HepG2 (cell line): ENCODE results near the gene RNF182. TPM values are rescaled to one million over a fixed set of nuclear protein-coding genes. Genes with fewer than 3 reads are reported as not detected.

ENCODE experiments used
- ATAC-seq: fragments of 200-7000 bp; cut with Tn5 transposase; 3 replicates; pipeline ENCODE4 v1.9.1; 2020; ENCODE audit warnings: mild to moderate bottlenecking, moderate library complexity
- BruUV-seq: library from RNA; stranded (reverse); fragments of 400-500 nt; replicated peaks from 2 replicates; lab custom pipeline; 2021; lab: Mats Ljungman, UMichigan
- CTCF ChIA-PET: fragments of 300-600 bp; formaldehyde crosslinking; extraction: SDS; loops from one replicate; lab custom pipeline; 2021; ENCODE audit warnings: low total read pairs, inconsistent platforms, low intra/inter-chr PET ratio; lab: Yijun Ruan, JAX
- POLR2A ChIA-PET: fragments of 350-600 bp; sonication (Branson Sonifier 250); formaldehyde crosslinking; loops from one replicate; lab custom pipeline; 2020; ENCODE audit warnings: antibody characterized with exemption, inconsistent platforms; lab: Yijun Ruan, JAX
- DNase-seq: peaks from one replicate; pipeline ENCODE4 v3.0.0-alpha.2; 2015; ENCODE audit warnings: low spot score
- FAIRE-seq: peaks from 3 replicates; lab custom pipeline; 2011; peaks lifted over from hg19 to GRCh38; lab: Jason Lieb, UNC
- H2AFZ ChIP-seq: one replicate; pipeline ENCODE4 v1.6.1; 2011; ENCODE audit warnings: low read length, inconsistent platforms
- H3K27ac ChIP-seq: fragments of 300-600 bp; 3 replicates; pipeline ENCODE4 v1.8.0; 2011; ENCODE audit warnings: mixed run types, mild to moderate bottlenecking, mixed read lengths, low read length, inconsistent platforms; ENCODE audit not compliant: insufficient read depth; ENCODE audit errors: extremely low read length
- H3K27me3 ChIP-seq, 2 experiments: fragments of 200-600 bp in 1 of 2; 2 replicates in 1 of 2; 3 replicates in 1 of 2; pipeline versions ENCODE4 v1.6.0 to v1.8.0; 2011; ENCODE audit warnings: low read length in 2 of 2, mild to moderate bottlenecking in 2 of 2, moderate library complexity in 2 of 2, inconsistent platforms in 1 of 2; ENCODE audit not compliant: insufficient read depth in 2 of 2, control insufficient read depth in 1 of 2
- H3K36me3 ChIP-seq, 2 experiments: fragments of 200-600 bp in 1 of 2; replicated peaks in 1 of 2; 2 replicates in 1 of 2; 3 replicates in 1 of 2; pipeline versions ENCODE4 v1.5.1 to v1.8.0; 2011; ENCODE audit warnings: low read length in 2 of 2, inconsistent platforms in 1 of 2; ENCODE audit not compliant: insufficient read depth in 2 of 2, control insufficient read depth in 1 of 2
- H3K4me1 ChIP-seq: 2 replicates; pipeline ENCODE4 v1.5.1; 2012; ENCODE audit warnings: low read length, inconsistent platforms; ENCODE audit not compliant: insufficient read depth
- H3K4me2 ChIP-seq: 2 replicates; pipeline ENCODE4 v1.6.0; 2011; ENCODE audit warnings: low read depth, low read length, inconsistent platforms
- H3K4me3 ChIP-seq, 3 experiments: fragments of 200-600 bp in 1 of 3; sonication (generic), shearing (Covaris generic) in 1 of 3; replicated peaks in 1 of 3; 2 replicates each; pipeline ENCODE4 v1.5.1; 2011 to 2016; ENCODE audit warnings: low read length in 3 of 3, inconsistent platforms in 2 of 3, low read depth in 2 of 3, mild to moderate bottlenecking in 2 of 3, control low read depth in 1 of 3, mixed read lengths in 1 of 3; ENCODE audit not compliant: insufficient read depth in 1 of 3
- H3K79me2 ChIP-seq: one replicate; pipeline ENCODE4 v1.6.1; 2011; ENCODE audit warnings: low read length, inconsistent platforms; ENCODE audit not compliant: insufficient read depth
- H3K9ac ChIP-seq: 2 replicates; pipeline ENCODE4 v1.6.0; 2011; ENCODE audit warnings: mild to moderate bottlenecking, low read depth, low read length, inconsistent platforms; ENCODE audit not compliant: insufficient read depth
- H3K9me3 ChIP-seq: 2 replicates; pipeline ENCODE4 v1.5.1; 2012; ENCODE audit warnings: mild to moderate bottlenecking, low read length
- H4K20me1 ChIP-seq: 2 replicates; pipeline ENCODE4 v1.6.0; 2011; ENCODE audit warnings: inconsistent platforms, mild to moderate bottlenecking, low read length, moderate library complexity; ENCODE audit not compliant: insufficient read depth
- ATF7 ChIP-seq, 2 experiments: fragments of 450-650 bp in 1 of 2; sonication (generic) in 1 of 2; formaldehyde crosslinking in 1 of 2; IDR thresholded peaks; 2 replicates each; pipeline versions ENCODE4 v1.4.0 to v1.6.1; 2016 to 2020; ENCODE audit warnings: antibody characterized with exemption in 1 of 2, mild to moderate bottlenecking in 1 of 2, missing genetic modification reagents in 1 of 2
- FOXK2 ChIP-seq: fragments of 450-650 bp; IDR thresholded peaks from 2 replicates; pipeline ENCODE4 v1.6.1; 2016
- GATA4 ChIP-seq: sonication (generic); IDR thresholded peaks from 2 replicates; pipeline ENCODE4 v1.6.1; 2016; ENCODE audit warnings: antibody characterized with exemption, low read depth, borderline replicate concordance
- GRHL1 ChIP-seq: sonication (generic); formaldehyde crosslinking; conservative IDR thresholded peaks from 2 replicates; pipeline ENCODE4 v1.8.0; 2022; ENCODE audit warnings: missing genetic modification reagents
- MBNL3 ChIP-seq: fragments of 250-450 bp; sonication (Bioruptor Pico); conservative IDR thresholded peaks from 2 replicates; pipeline ENCODE4 v1.8.0; 2022; ENCODE audit warnings: mild to moderate bottlenecking, inconsistent platforms
- MXI1 ChIP-seq: IDR thresholded peaks from 3 replicates; pipeline ENCODE4 v1.6.1; 2012; ENCODE audit warnings: low read depth, low read length, inconsistent platforms, borderline replicate concordance
- NR2F1 ChIP-seq, 2 experiments: fragments of 450-650 bp in 1 of 2; formaldehyde crosslinking in 1 of 2; IDR thresholded peaks; 2 replicates each; pipeline versions ENCODE4 v1.5.0 to v1.6.1; 2016 to 2020; ENCODE audit warnings: mild to moderate bottlenecking in 1 of 2, missing compliant biosample characterization in 1 of 2, missing genetic modification reagents in 1 of 2, moderate library complexity in 1 of 2
- PAWR ChIP-seq: sonication (generic); formaldehyde crosslinking; IDR thresholded peaks from 2 replicates; pipeline ENCODE4 v1.4.0; 2020; ENCODE audit warnings: missing genetic modification reagents, mild to moderate bottlenecking, borderline replicate concordance
- PHB2 ChIP-seq: fragments of 450-650 bp; IDR thresholded peaks from 2 replicates; pipeline ENCODE4 v1.6.1; 2018; ENCODE audit not compliant: partially characterized antibody
- RFX3 ChIP-seq: IDR thresholded peaks from 2 replicates; pipeline ENCODE4 v1.6.1; 2016; ENCODE audit warnings: missing biosample characterization, missing genetic modification reagents
- ZBTB1 ChIP-seq: sonication (generic); formaldehyde crosslinking; IDR thresholded peaks from 2 replicates; pipeline ENCODE4 v1.4.0; 2020; ENCODE audit warnings: missing genetic modification reagents, borderline replicate concordance
- ZNF280D ChIP-seq: sonication (generic); formaldehyde crosslinking; IDR thresholded peaks from 2 replicates; pipeline ENCODE4 v1.5.1; 2020; ENCODE audit warnings: mild to moderate bottlenecking, missing genetic modification reagents
- ZNF501 ChIP-seq: sonication (generic); formaldehyde crosslinking; IDR thresholded peaks from 2 replicates; pipeline ENCODE4 v1.5.1; 2020; ENCODE audit warnings: mild to moderate bottlenecking, moderate library complexity, missing genetic modification reagents
- ZNF550 ChIP-seq: sonication (generic); formaldehyde crosslinking; IDR thresholded peaks from 2 replicates; pipeline ENCODE4 v1.4.0; 2020; ENCODE audit warnings: mild to moderate bottlenecking, missing genetic modification reagents, borderline replicate concordance
- ZNF567 ChIP-seq: sonication (generic); formaldehyde crosslinking; IDR thresholded peaks from 2 replicates; pipeline ENCODE4 v1.8.1; 2023; ENCODE audit warnings: mild to moderate bottlenecking, missing genetic modification reagents, borderline replicate concordance
- WGBS: methylation state at CpG from one replicate; pipeline ENCODE4 v1.1.6; 2017; ENCODE audit warnings: low lambda C conversion rate; 5-methylcytosine and 5-hydroxymethylcytosine counted together
- in situ Hi-C: cut with HindIII; loops from 2 replicates; pipeline ENCODE4 v1.10.0; 2017; ENCODE audit warnings: low pct_unique_long_range_greater_than_20kb; ENCODE audit not compliant: extremely low pct_ligation_motif_present
- intact Hi-C: fragments of 100-400 bp; cut with micrococcal nuclease; formaldehyde crosslinking; loops from one replicate; pipeline ENCODE4 v1.10.0; 2022; ENCODE audit not compliant: unreplicated experiment
- polyA plus RNA-seq, 8 experiments: library from polyadenylated mRNA; depleted of rRNA in 3 of 8; stranded (reverse) in 7 of 8; unstranded in 1 of 8; fragments of >200 nt; fragmentation: Illumina TruSeq in 4 of 8; extraction: Trizol in 4 of 8; gene quantifications; 2 replicates each; pipeline versions ENCODE4 v1.2.1 to v1.2.3, GENCODE V29; 2011 to 2016; ENCODE audit warnings: low read depth in 4 of 8, missing spikeins in 1 of 8, mixed read lengths in 1 of 8; ENCODE audit not compliant: insufficient read depth in 1 of 8
- total RNA-seq, 5 experiments: library from RNA; depleted of rRNA; stranded (reverse); fragments of >200 nt; fragmentation: Illumina TruSeq; extraction: Trizol; gene quantifications; 2 replicates each; pipeline ENCODE4 v1.2.3, GENCODE V29; 2016; ENCODE audit warnings: low read depth in 1 of 5

The RNF182 gene
- total and polyA plus RNA-seq, 2 of the 13 experiments (the other 11 are each of a cell fraction or from before 2014, with no cell fraction given): not detected

- Histone ChIP-seq H3K4me2 (no peak overlapping the region), H3K9ac (no peak overlapping the region), H3K9me3 (no peaks in the 10 kb centered on the region), H4K20me1 (no peaks in the 10 kb centered on the region), H3K4me1 (no peaks in the 10 kb centered on the region), H3K36me3 (no peaks in the 10 kb centered on the region), H3K79me2 (no peaks in the 10 kb centered on the region), H2AFZ (no peak overlapping the region), H3K27ac (no peak overlapping the region), H3K4me3 (no peak overlapping the region)
- no peak for DNase-seq
- no peak for ATAC-seq
- ChIA-PET CTCF (no interaction called here), POLR2A (no interaction called here)
- WGBS: 14% methylated on average over 8 of the region's 9 CpGs
- intact Hi-C loops (no loop called here), in situ Hi-C loops (no loop called here)
- no peak for FAIRE-seq
- no TSS peak for BruUV-seq
- TF ChIP-seq ZNF501 (CRISPR knock-in tag) (no peak), MXI1 (no peak), ATF7 (IDR thresholded peaks at IDR 0.05) (no peak), ATF7 (CRISPR knock-in tag; IDR thresholded peaks at IDR 0.05) (no peak), MBNL3 (no peak)
- TF ChIP-seq, all 625 proteins: peak for 0
- peaks cover 1 to 16% of the 10 kb centered on the region in 2 experiments; a peak in 2 of 5 replicates for H3K27me3 ChIP-seq
Measured at GRCh38 chr6:13881621-13882165, 43.1 kb upstream of the RNF182 start.

GRCh38 chr6:13883966-13884365, 40.8 kb upstream of the RNF182 start:
- FAIRE-seq: no peak
- CTCF ChIA-PET: no interaction called here
- TF ChIP-seq GATA4 (no peak), ZNF280D (CRISPR knock-in tag) (no peak), ZBTB1 (no peak), ZNF550 (no peak), PAWR (CRISPR knock-in tag) (no peak), GRHL1 (CRISPR knock-in tag) (no peak), FOXK2 (no peak), NR2F1 (CRISPR knock-in tag; IDR thresholded peaks at IDR 0.05) (no peak), RFX3 (CRISPR knock-in tag) (no peak), ZNF567 (CRISPR knock-in tag) (no peak), PHB2 (no peak)

More at GRCh38 chr6:13883966-13884365, 40.8 kb upstream of the RNF182 start:
- Histone ChIP-seq H4K20me1 (no peaks in the 10 kb centered on the region), H3K4me3 (no peak overlapping the region), H3K4me1 (no peaks in the 10 kb centered on the region), H3K4me2 (no peak overlapping the region), H3K79me2 (no peaks in the 10 kb centered on the region), H3K9me3 (no peaks in the 10 kb centered on the region), H2AFZ (no peak overlapping the region), H3K27ac (no peak overlapping the region), H3K27me3 (peaks cover under 1 to 7% of the 10 kb centered on the region in 2 experiments; a peak in 1 of 5 replicates), H3K9ac (no peak overlapping the region), H3K36me3 (no peaks in the 10 kb centered on the region)
- BruUV-seq: no TSS peak
- intact Hi-C loops (no loop called here), in situ Hi-C loops (no loop called here)
- DNase-seq (no peak), ATAC-seq (no peak)
- POLR2A ChIA-PET: no interaction called here
